ENCODE measurements around the gene CD274. TPM values are rescaled to one million over a fixed set of nuclear protein-coding genes. Genes with fewer than 3 reads are reported as not detected.
"Not testable (repeated sequence)": the region's sequence is repeated elsewhere in the genome, so short reads cannot be mapped to it uniquely, and the experiment has no call there.

CD274 gene
- total and polyA plus RNA-seq, 4 donors = 4.1 to 30.7 (median 9.5) TPM

DNA sequence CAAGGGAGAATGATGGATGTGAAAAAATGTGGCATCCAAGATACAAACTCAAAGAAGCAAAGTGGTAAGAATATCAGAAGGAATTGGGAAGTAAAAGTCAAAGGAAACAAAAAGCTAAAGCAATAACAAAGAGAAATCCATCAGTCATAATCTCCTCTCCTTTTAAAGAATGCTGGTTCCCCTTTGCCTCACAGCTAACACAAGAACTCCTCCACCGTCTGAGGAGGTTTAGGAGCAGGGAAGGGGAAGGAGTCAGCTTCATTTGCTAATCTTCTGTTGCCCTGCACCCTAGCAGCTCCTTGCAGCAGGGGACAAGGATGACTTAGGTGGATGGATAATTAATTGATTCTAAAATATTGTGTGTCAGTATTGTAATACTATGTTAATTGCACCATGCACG lies 16.4 kb downstream of the CD274 start:
- Histone ChIP-seq H3K4me3 (no peak overlapping the region), H3K27me3 (ENCODE audit: control insufficient read depth in 3 of 3, insufficient read depth in 3 of 3, low read length in 2 of 3) (no peaks in the 10 kb centered on the region), H3K27ac (ENCODE audit: low read depth in 1 of 2, low read length in 1 of 2) (no peak overlapping the region), H3K4me1 (ENCODE audit: control insufficient read depth in 5 of 5, insufficient read depth in 5 of 5, low read length in 5 of 5) (no peaks in the 10 kb centered on the region), H3K9ac (ENCODE audit: insufficient read depth in 1 of 2, low read length in 2 of 2) (no peak overlapping the region), H3K9me3 (ENCODE audit: control insufficient read depth in 4 of 4, insufficient read depth in 3 of 4, low read length in 3 of 4) (no peaks in the 10 kb centered on the region), H3K36me3 (ENCODE audit: control insufficient read depth in 4 of 4, insufficient read depth in 4 of 4, low read length in 4 of 4) (peaks cover 0 to 38% (median 6%) of the 10 kb centered on the region in 4 donors)
- no peak for TF ChIP-seq CTCF (IDR thresholded peaks at IDR 0.05; ENCODE audit: control extremely low read depth, extremely low read depth)
- DNase-seq (no peak), ATAC-seq (ENCODE audit: insufficient read depth, low FRiP score) (no peak)
- WGBS, 2 donors = 56 to 71% methylated on average over 2 of the region's 2 CpGs

DNA sequence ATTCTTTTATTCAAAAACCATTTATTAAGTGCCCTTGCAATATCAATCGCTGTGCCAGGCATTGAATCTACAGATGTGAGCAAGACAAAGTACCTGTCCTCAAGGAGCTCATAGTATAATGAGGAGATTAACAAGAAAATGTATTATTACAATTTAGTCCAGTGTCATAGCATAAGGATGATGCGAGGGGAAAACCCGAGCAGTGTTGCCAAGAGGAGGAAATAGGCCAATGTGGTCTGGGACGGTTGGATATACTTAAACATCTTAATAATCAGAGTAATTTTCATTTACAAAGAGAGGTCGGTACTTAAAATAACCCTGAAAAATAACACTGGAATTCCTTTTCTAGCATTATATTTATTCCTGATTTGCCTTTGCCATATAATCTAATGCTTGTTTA lies 18.5 kb downstream of the CD274 start:
- no peak for TF ChIP-seq CTCF (IDR thresholded peaks at IDR 0.05; ENCODE audit: control extremely low read depth, extremely low read depth)
- no peak for ATAC-seq (ENCODE audit: insufficient read depth, low FRiP score)
- no peak overlapping the region for H3K27ac ChIP-seq (ENCODE audit: low read depth in 1 of 2, low read length in 1 of 2)
- DNase-seq = no peak
- H3K9ac ChIP-seq (ENCODE audit: insufficient read depth in 1 of 2, low read length in 2 of 2) = no peak overlapping the region
- H3K36me3 ChIP-seq (ENCODE audit: control insufficient read depth in 4 of 4, insufficient read depth in 4 of 4, low read length in 4 of 4) = peaks cover 0 to 24% (median 5%) of the 10 kb centered on the region in 4 donors
- no peaks in the 10 kb centered on the region for H3K9me3 ChIP-seq (ENCODE audit: control insufficient read depth in 4 of 4, insufficient read depth in 3 of 4, low read length in 3 of 4)
- H3K27me3 ChIP-seq (ENCODE audit: control insufficient read depth in 3 of 3, insufficient read depth in 3 of 3, low read length in 2 of 3) = no peaks in the 10 kb centered on the region
- WGBS, 2 donors = 70 to 82% methylated on average over 5 of the region's 5 CpGs
- H3K4me3 ChIP-seq = no peak overlapping the region
- no peaks in the 10 kb centered on the region for H3K4me1 ChIP-seq (ENCODE audit: control insufficient read depth in 5 of 5, insufficient read depth in 5 of 5, low read length in 5 of 5)

DNA sequence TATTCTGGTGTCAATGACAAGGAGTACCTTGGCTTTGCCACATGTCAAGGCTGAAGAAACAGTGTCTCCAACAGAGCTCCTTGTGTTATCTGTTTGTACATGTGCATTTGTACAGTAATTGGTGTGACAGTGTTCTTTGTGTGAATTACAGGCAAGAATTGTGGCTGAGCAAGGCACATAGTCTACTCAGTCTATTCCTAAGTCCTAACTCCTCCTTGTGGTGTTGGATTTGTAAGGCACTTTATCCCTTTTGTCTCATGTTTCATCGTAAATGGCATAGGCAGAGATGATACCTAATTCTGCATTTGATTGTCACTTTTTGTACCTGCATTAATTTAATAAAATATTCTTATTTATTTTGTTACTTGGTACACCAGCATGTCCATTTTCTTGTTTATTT lies 19.8 kb downstream of the CD274 start:
- Histone ChIP-seq H3K4me3 (no peak overlapping the region), H3K36me3 (ENCODE audit: control insufficient read depth in 4 of 4, insufficient read depth in 4 of 4, low read length in 4 of 4) (peaks cover 0 to 18% (median 4%) of the 10 kb centered on the region in 4 donors), H3K9me3 (ENCODE audit: control insufficient read depth in 4 of 4, insufficient read depth in 3 of 4, low read length in 3 of 4) (no peaks in the 10 kb centered on the region), H3K27ac (ENCODE audit: low read depth in 1 of 2, low read length in 1 of 2) (no peak overlapping the region), H3K9ac (ENCODE audit: insufficient read depth in 1 of 2, low read length in 2 of 2) (no peak overlapping the region), H3K27me3 (ENCODE audit: control insufficient read depth in 3 of 3, insufficient read depth in 3 of 3, low read length in 2 of 3) (no peaks in the 10 kb centered on the region), H3K4me1 (ENCODE audit: control insufficient read depth in 5 of 5, insufficient read depth in 5 of 5, low read length in 5 of 5) (no peaks in the 10 kb centered on the region)
- TF ChIP-seq CTCF (IDR thresholded peaks at IDR 0.05; ENCODE audit: control extremely low read depth, extremely low read depth) = no peak
- DNase-seq (no peak), ATAC-seq (ENCODE audit: insufficient read depth, low FRiP score) (no peak)
- 86 to 87% methylated on average over 1 of the region's 1 CpG for WGBS, 2 donors

- H3K27me3 ChIP-seq (ENCODE audit: control insufficient read depth in 3 of 3, insufficient read depth in 3 of 3, low read length in 2 of 3) = no peaks in the 10 kb centered on the region
- no peaks in the 10 kb centered on the region for H3K4me1 ChIP-seq (ENCODE audit: control insufficient read depth in 5 of 5, insufficient read depth in 5 of 5, low read length in 5 of 5)
- TF ChIP-seq CTCF (IDR thresholded peaks at IDR 0.05; ENCODE audit: control extremely low read depth, extremely low read depth) = no peak
- no peaks in the 10 kb centered on the region for H3K9me3 ChIP-seq (ENCODE audit: control insufficient read depth in 4 of 4, insufficient read depth in 3 of 4, low read length in 3 of 4)
- H3K9ac ChIP-seq (ENCODE audit: insufficient read depth in 1 of 2, low read length in 2 of 2) = no peak overlapping the region
- H3K27ac ChIP-seq (ENCODE audit: low read depth in 1 of 2, low read length in 1 of 2) = no peak overlapping the region
- DNase-seq (no peak), ATAC-seq (ENCODE audit: insufficient read depth, low FRiP score) (no peak)
- WGBS, 2 donors = 88 to 95% methylated on average over 3 of the region's 3 CpGs
- no peak overlapping the region for H3K4me3 ChIP-seq
- peaks cover 0 to 13% (median 3%) of the 10 kb centered on the region in 4 donors for H3K36me3 ChIP-seq (ENCODE audit: control insufficient read depth in 4 of 4, insufficient read depth in 4 of 4, low read length in 4 of 4)
These were observed 20.5 kb downstream of the CD274 start for GRCh38 chr9:5470816-5471215.

- H3K4me1 ChIP-seq (ENCODE audit: control insufficient read depth in 5 of 5, insufficient read depth in 5 of 5, low read length in 5 of 5); H3K27ac ChIP-seq (ENCODE audit: low read depth in 1 of 2, low read length in 1 of 2); DNase-seq; H3K4me3 ChIP-seq; H3K36me3 ChIP-seq (ENCODE audit: control insufficient read depth in 4 of 4, insufficient read depth in 4 of 4, low read length in 4 of 4); ATAC-seq (ENCODE audit: insufficient read depth, low FRiP score); H3K9me3 ChIP-seq (ENCODE audit: control insufficient read depth in 4 of 4, insufficient read depth in 3 of 4, low read length in 3 of 4); H3K9ac ChIP-seq (ENCODE audit: insufficient read depth in 1 of 2, low read length in 2 of 2); H3K27me3 ChIP-seq (ENCODE audit: control insufficient read depth in 3 of 3, insufficient read depth in 3 of 3, low read length in 2 of 3): not testable (repeated sequence)
- 89 to 95% methylated on average over 2 of the region's 2 CpGs for WGBS, 2 donors
These were observed 25.3 kb downstream of the CD274 start for GRCh38 chr9:5475611-5476010.
